ENCODE data around the gene CCDC134.
"Not testable (repeated sequence)": the region's sequence is repeated elsewhere in the genome, so short reads cannot be mapped to it uniquely, and the experiment has no call there.

The CCDC134 gene

DNA sequence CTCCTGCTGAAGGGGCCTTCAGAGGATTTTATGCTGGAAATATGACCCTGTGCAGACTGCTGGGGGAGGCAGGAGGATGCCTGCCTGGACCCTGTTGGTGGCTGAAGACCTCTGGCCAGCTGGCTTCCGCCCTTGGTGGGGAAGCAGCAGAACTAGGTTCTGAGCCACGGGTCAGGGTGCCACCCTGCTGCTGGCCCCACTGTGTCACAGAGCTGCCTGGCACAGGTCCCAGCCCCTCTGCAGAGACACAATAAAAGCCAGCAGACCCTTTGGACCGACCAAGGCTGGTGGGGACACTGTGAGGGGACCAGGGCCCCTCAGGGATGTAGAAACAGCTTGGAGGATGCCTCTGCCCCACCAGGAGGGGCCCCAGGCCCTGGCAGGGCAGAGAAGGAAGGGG, 25.5 kb downstream of the CCDC134 start:
- no peak for DNase-seq

- no peak for DNase-seq
Measured at GRCh38 chr22:41826430-41827383, 26.2 kb downstream of the CCDC134 start.

DNA sequence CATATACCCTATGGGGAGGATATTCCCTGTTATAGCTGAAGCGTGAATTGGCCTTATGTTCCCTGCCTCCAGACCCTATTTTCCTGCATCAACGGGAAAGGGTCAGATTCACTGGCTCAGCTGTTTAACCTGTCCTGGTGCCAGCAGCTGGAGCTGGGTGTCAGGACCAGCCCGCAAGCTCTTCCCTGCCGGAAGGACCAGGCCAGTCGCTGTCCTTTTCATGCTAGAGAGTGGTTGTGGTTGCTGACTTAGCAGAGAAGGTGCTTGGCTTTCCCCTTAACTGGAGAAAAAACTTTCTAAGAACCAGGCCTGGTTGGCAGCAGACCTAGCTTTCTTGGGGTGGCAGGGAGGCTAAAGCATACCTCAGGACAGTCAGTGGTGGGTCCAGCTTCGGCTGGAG, 27.2 kb downstream of the CCDC134 start:
- DNase-seq: no peak

DNA sequence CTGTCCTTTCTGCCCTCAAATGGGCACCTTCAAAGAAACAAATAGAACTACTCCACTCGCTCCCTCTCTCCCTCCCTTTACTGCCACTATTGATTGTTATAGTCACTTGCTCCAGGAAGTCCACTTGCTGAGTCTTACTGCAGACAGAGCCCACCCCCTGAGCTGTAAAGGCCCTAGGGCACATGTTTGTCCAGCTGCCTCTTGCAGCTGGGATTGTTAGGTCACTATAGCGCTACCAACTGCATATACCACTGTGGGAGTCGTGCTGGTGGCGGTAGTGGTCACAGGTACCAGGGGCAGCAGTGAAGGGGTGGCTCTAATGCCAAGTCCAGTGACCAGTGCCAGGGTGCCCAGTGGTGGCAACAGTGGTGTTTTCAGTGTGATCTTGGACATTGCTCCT, 28.0 kb downstream of the CCDC134 start:
- DNase-seq: no peak

- no peak for DNase-seq
Measured at GRCh38 chr22:41830174-41830573, 29.7 kb downstream of the CCDC134 start.

DNA sequence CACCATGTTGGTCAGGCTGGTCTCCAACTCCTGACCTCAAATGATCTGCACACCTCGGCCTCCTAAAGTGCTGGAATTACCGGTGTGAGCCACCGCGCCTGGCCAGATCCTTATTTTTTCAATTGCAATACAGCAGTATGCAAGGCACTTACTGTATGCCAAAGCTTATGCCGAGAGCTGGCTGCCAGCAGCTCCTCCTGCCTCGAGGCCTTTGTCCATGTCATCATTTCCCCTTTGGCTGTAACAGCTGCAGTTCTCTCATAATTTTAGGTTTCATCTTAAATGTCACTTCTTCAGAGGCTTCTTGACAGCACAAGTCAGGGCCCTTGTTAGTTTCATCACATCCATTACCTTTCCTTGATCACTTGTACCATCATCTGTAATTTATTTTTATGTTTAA, 30.9 kb downstream of the CCDC134 start:
- no peak for DNase-seq

DNA sequence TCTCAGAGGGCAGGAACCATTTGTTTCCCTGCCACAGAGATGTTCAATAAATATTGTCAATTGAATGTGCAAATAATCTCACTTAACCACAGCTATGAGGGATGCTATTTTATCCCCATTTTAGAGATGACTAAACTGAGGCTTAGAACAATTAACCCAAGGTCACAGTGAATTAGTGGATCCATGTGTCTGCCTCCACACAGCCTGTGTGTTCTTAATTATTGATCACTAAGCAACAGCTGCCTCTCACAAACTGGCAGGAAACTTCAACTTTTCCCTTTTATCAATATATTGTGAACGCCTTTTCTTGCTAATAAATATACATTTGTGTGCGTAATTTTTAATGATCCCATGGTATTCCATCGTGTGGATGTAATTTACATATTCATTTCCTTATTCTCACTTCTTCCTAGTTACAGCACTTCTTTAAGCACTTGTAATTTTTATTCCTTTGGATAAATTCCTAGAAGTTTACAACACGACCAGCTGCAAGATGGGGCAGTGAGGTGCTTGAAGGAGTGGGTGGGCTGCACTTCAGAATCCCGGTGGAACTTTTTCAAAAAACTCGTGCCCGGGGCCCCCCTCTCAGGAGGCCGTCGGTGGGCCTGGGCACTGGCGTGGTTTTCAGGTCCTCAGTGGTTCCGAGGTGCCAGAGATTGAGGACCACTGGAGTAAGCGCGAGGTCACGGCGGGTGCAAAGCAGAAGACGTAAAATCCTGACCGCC, 31.5 kb downstream of the CCDC134 start:
- no peak for DNase-seq

DNA sequence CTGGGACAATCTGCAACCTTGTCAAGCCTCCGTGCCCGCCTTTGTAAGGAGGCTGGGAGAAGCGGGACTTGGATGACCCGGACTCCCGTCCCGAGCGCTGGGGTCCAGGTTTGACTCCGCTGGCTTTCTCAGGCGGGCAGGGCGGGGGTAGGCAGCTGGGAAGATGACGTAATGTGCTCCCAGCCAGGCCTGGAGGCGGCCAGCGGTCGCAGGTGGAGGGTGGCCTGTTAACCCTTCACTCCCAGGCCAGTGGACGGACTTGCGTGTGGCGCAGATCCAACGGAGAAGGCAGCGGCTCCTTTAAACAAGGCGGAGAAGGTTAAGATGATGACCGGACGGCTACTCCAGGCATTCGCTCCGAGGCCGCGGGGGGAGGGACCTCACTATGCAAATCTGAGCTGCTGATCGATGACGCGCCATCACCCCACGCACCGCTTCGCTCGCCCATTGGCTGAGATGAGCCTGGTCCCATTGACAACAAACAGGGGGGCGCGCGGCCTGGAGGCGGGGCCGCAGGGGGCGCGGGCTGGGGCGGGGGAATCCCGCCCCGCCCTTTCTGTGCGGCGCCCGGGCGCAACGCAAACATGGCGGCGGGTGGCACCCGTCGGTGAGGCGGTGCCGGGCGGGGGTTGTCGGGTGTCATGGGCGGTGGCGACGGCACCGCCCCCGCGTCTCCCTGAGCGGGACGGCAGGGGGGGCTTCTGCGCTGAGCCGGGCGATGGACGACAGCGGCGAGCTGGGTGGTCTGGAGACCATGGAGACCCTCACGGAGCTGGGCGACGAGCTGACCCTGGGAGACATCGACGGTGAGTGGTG, 32.3 kb downstream of the CCDC134 start, which contains the start of gene SREBF2:
Gene SREBF2, plus strand, starts transcription at position 553 of the 816 bp plus-strand sequence. Its CDS starts 166 bp downstream, at position 719.
- DNase-seq: peak; percentile 99

GRCh38 chr22:41833369-41834004, 33.0 kb downstream of the CCDC134 start:
- DNase-seq: peak; percentile 69 to 72

- no peak for DNase-seq
Measured at GRCh38 chr22:41834005-41834944, 33.8 kb downstream of the CCDC134 start.

- DNase-seq: not testable (repeated sequence)
Measured at GRCh38 chr22:41835462-41835861, 35.0 kb downstream of the CCDC134 start.

DNA sequence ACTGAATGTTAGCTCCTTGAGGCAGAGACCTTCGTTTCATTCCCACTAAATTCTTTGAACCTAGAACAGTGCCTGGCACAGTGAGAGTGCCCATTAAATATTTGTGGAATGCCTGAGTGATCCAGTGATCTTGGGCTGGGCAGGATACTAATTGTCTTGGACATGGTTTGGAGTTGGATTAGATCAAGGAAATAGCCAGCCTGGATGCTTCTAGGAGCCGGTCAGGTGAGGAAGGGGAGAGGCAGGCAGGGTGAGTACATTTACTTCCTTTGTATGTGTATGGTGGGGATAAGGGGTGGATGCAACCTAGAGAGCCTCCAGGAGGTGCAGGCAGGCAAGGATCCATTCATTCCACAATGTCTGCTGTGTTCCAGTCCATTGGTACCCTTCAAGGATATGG, 36.1 kb downstream of the CCDC134 start:
- DNase-seq: no peak

- no peak for DNase-seq
Measured at GRCh38 chr22:41838842-41839618, 38.6 kb downstream of the CCDC134 start.

DNA sequence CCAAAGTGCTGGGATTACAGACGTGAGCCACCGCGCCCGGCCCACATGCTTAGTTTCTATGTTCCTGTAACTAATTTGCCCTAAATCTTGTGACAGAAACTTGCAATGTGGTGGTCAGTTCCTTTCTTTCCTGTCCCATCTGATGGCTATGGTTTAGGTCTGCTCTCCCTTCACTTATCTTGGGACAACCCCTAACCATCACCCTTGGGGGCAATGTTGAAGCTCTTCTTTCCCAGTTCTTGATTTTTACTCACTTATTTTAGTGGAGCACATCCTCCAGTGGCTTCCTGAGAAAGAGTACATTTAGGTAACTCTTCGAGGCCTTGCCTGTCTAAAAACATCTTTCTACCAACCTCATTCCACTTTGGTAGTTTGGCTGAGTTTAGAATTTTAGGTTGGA, 39.7 kb downstream of the CCDC134 start:
- no peak for DNase-seq

- no peak for DNase-seq
Measured at GRCh38 chr22:41841085-41841712, 40.7 kb downstream of the CCDC134 start.

DNA sequence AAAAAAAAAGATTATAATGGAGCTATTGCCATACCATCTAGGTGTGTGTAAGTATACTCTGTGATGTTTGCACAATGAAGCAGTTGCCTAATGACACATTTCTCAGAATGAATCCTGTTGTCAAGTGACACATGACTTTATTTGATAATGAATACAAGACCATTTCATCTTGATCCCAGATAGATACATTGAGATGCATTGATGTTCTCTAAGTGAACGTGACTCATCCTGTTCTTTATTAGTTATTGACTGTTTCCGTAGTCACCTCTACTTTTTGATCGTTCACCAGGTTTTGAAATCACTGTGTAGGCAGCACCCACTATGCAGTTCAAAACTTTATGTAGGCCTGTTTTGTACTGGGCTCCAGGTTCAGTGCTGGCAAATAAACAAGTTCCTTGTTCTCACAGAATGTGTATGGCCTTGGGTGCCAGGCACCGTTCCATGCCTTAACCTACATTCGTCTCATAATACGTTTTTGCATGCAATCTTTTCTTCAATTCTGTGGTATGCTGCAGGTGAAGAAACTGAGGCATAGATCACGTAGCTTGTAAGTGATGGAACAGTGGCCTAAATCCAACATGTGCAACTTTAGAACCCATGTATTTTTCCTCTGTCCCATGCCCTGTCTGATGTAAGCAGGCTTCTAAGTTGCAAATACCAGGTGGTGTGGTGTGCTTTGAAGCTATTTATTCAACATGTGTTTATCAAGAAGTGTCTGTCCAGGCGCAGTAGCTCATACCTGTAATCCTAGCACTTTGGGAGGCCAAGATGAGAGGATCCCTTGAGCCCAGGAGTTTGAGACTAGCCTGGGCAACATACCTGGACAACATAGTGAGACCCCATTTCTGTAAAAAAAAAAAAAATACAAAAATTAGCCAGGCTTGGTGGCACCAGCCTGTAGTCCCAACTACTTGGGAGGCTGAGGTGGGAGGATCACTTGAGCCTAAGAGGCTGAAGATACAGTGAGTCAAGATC, 42.8 kb downstream of the CCDC134 start:
- DNase-seq: peak in 1 of 2 experiments; percentile 52

DNA sequence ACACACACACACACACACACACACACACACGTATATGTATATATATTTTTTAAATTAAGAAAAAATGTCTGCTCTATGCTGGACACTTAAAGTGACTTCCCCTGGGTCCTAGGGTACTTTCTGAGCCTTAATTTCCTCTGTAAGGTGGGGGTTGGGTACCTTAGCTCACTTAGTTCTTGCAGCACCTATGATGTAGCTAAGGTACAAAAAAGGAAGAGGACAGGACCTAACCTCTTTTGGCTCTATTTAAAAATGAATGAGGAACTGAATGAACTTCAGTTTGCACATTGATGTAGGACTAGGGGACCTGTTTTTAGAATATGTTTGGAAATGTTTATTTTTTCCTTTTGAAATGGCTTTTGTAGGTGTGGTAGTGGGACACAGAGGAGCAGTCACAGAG, 43.6 kb downstream of the CCDC134 start:
- no peak for DNase-seq

DNA sequence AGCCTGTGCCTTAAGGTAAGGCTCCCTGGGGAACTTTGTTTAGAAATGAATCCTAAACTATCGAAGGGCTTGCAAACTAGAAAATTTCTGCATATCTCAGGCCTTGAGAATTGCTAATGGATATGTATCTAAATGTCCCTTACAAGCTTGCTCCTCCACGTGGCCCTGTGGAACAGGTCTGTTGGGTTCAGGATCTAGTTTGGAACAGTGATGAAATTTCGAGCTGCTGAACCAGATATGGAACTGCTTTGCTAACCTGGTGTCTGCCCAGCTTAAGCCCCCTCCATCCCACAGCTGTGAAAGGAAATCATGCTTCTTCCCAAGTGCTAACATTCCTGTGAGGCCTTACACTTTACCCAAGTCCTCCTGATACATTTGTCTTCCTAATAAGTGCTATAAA, 44.0 kb downstream of the CCDC134 start:
- no peak for DNase-seq
